Activated effector memory CD4-positive, alpha-beta T cell treated with Interleukin-2 at 50 U/mL for 16 hours (primary cell): ENCODE results near the gene UGT1A4.
"Not testable (repeated sequence)": the region's sequence is repeated elsewhere in the genome, so short reads cannot be mapped to it uniquely, and the experiment has no call there.

Experiments
- DNase-seq: peaks from one replicate; pipeline ENCODE4 v3.0.0-alpha.2; 2020

The UGT1A4 gene

GRCh38 chr2:233751212-233752009 is 32.9 kb downstream of the UGT1A4 start:
- DNase-seq, result not testable (repeated sequence)

GRCh38 chr2:233754872-233755611 is 36.5 kb downstream of the UGT1A4 start:
- no peak for DNase-seq

- no peak for DNase-seq
Measured at GRCh38 chr2:233756429-233757081, 38.0 kb downstream of the UGT1A4 start.

GRCh38 chr2:233758141-233758540 is 39.6 kb downstream of the UGT1A4 start:
- no peak for DNase-seq

GRCh38 chr2:233758849-233759248 is 40.3 kb downstream of the UGT1A4 start:
- DNase-seq, result no peak

GRCh38 chr2:233760043-233760442 is 41.5 kb downstream of the UGT1A4 start, which contains the start of gene UGT1A1:
UGT1A1 (plus strand) TSS chr2:233760270; CDS start chr2:233760288, 18 bp downstream.
- no peak for DNase-seq

GRCh38 chr2:233761040-233761769 is 42.7 kb downstream of the UGT1A4 start:
- no peak for DNase-seq

GRCh38 chr2:233764264-233764663 is 45.7 kb downstream of the UGT1A4 start:
- no peak for DNase-seq

- no peak for DNase-seq
Measured at GRCh38 chr2:233764761-233765160, 46.2 kb downstream of the UGT1A4 start.

- no peak for DNase-seq
Measured at GRCh38 chr2:233766416-233766815, 47.9 kb downstream of the UGT1A4 start.

GRCh38 chr2:233768076-233768475 is 49.5 kb downstream of the UGT1A4 start:
- DNase-seq, result no peak

GRCh38 chr2:233769260-233769659 is 50.7 kb downstream of the UGT1A4 start:
- DNase-seq, result no peak

GRCh38 chr2:233772153-233772552 is 53.6 kb downstream of the UGT1A4 start:
- no peak for DNase-seq

- no peak for DNase-seq
Measured at GRCh38 chr2:233772583-233772982, 54.0 kb downstream of the UGT1A4 start.

- DNase-seq, result no peak
Measured at GRCh38 chr2:233773854-233774253, 55.3 kb downstream of the UGT1A4 start.

GRCh38 chr2:233775414-233775813 is 56.9 kb downstream of the UGT1A4 start:
- DNase-seq, result no peak

- no peak for DNase-seq
Measured at GRCh38 chr2:233778030-233778429, 59.5 kb downstream of the UGT1A4 start, which contains the start of gene MROH2A. MROH2A (plus strand) TSS chr2:233778330; CDS start chr2:233779359, 1,029 bp downstream.

- DNase-seq, result no peak
Measured at GRCh38 chr2:233779722-233780121, 61.2 kb downstream of the UGT1A4 start.

- DNase-seq, result no peak
Measured at GRCh38 chr2:233780771-233781170, 62.2 kb downstream of the UGT1A4 start.

GRCh38 chr2:233789554-233789953 is 71.0 kb downstream of the UGT1A4 start:
- DNase-seq, result no peak

GRCh38 chr2:233791151-233791882 is 72.8 kb downstream of the UGT1A4 start:
- no peak for DNase-seq

- DNase-seq, result no peak
Measured at GRCh38 chr2:233791883-233792329, 73.4 kb downstream of the UGT1A4 start.
